HG02938 (cell line): ENCODE measurements around the gene CADM3.

Experiments used
- ATAC-seq: cut with Tn5 transposase; IDR thresholded peaks from one replicate; pipeline ENCODE4 v1.9.1; 2021; ENCODE audit warnings: mild to moderate bottlenecking, moderate library complexity; ENCODE audit not compliant: unreplicated experiment

CADM3 gene

DNA sequence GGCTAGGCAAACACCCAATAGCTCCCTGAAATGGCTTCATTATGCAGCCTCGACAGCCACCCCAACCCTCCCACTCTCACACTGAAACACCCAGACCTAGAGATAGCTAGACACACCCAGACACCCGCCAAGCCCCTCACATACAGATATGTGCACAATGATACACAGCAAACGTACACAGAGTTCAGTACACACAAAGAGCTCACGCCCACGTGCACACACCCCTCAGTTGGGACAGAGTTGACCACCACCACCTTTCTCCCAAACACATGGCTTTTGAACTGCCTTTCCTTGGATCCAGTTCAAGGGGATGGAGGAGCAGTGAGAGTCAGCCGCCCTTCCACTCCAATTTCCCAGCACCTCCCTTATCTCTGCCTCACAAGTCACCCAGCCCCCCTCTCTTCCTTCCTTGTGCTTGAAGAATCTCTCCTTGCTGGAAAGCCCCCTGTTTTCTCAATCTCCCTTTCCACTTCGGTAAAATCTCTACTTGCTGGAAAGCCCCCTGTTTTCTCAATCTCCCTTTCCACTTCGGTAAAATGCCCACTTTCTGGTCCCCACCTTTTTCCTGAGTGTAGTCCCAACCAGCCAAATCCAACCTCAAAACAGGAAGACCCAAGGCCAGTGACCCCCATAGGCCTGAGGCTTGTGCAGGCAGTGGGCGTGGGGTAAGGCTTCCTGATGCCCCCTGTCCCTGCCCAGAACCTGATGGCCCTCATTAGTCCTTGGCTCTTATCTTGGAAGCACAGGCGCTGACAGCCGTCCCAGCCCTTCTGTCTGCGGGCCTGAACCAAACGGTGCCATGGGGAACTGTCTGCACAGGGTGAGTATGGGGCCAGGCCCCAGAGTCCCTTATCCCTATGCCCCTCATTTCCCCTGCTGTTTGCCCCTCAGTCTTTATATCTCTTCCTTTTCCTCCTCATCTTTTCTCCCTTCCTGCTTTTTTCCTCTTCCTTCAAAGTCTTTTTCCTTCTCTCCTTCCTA, 33.0 kb downstream of the CADM3 start, which contains the start of gene ACKR1:
TSS of gene ACKR1 (plus strand) at position 715 of the 981 bp plus-strand sequence. CDS start at position 800, 85 bp downstream.
- ATAC-seq, result no peak

DNA sequence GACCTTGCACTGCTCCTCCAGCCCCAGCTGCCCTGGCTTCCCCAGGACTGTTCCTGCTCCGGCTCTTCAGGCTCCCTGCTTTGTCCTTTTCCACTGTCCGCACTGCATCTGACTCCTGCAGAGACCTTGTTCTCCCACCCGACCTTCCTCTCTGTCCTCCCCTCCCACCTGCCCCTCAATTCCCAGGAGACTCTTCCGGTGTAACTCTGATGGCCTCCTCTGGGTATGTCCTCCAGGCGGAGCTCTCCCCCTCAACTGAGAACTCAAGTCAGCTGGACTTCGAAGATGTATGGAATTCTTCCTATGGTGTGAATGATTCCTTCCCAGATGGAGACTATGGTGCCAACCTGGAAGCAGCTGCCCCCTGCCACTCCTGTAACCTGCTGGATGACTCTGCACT, 33.8 kb downstream of the CADM3 start:
- no peak for ATAC-seq

DNA sequence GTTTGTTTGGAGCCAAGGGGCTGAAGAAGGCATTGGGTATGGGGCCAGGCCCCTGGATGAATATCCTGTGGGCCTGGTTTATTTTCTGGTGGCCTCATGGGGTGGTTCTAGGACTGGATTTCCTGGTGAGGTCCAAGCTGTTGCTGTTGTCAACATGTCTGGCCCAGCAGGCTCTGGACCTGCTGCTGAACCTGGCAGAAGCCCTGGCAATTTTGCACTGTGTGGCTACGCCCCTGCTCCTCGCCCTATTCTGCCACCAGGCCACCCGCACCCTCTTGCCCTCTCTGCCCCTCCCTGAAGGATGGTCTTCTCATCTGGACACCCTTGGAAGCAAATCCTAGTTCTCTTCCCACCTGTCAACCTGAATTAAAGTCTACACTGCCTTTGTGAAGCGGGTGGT, 34.7 kb downstream of the CADM3 start:
- ATAC-seq, result no peak

GRCh38 chr1:159207080-159207479, 35.7 kb downstream of the CADM3 start:
- ATAC-seq, result no peak

DNA sequence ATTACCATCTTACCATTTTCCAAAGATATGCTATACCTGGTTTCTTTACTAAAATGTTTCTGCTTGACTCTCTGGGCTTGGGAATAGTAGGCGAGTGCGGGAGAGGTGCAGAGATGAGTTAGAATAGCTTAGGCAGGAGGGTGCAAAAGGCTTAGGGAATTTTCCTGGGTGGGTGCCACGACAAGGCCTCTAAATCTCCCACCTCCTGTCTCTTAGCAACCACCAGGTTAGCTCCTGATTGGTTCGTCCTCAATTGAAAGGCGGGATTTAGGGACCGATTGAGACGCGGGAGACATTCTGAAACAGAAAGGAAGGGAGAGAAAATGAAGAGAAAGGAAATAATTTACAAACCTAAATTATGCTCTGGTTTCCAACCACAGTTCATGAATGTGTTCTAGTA, 36.4 kb downstream of the CADM3 start:
- no peak for ATAC-seq

- ATAC-seq, result no peak
Observed at GRCh38 chr1:159208175-159208825, 36.9 kb downstream of the CADM3 start.

- no peak for ATAC-seq
Observed at GRCh38 chr1:159209061-159209460, 37.6 kb downstream of the CADM3 start.

DNA sequence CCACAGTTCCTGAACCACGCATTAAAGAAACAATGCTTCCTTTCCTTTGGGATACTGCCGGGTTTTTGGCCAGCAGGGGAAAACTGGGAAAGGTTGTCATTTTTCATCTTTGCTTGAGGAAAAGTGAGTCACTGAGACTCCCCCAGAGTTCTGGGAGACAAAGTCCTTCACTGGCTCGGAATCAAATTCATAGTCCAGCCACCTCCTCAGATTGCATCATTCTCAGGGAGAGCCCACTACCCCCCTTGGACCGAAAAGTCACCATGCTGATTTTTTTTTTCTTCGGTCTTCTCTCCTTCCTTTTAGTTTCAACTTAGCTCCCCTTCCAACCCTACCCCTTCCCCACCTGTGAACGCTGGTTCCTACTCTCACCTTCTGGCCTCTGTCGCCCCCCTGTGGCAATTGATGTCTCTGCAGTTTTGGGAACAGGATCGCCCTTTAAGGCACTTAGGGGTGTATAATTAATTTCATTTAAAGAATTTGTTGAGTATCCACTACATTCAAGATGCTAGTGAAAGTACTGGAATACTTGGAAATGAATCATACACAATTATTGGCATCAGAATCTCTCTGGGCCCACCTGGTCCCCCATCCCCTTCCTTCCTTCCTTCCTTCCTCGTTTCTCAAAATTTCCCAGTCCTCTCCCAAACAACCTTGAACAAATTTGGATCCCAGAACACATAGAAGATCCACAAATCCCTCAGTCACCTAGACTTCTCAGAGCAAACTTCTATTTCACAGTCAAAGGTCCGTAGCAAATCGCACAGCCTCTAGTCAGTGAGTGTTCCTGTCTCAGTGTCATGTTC, 40.1 kb downstream of the CADM3 start:
- ATAC-seq, result no peak

DNA sequence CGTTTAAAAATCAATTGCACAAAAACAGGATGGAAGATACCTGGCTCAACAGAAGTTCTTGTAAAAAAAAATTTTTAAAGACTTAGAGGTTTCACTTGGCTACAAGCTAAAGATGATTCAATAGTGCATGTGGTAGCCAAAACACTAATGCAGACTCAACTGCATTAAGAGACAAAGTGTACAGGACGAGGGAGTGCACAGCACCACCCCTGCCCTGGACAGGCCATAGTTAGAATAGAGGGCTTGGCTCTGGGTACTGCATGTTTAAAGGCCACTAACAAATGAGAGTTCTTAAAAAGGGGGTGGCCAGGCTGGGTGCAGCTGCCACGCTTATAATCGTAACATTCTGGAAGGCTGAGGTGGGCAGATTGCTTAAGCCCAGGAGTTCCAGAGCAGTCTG, 41.2 kb downstream of the CADM3 start:
- ATAC-seq, result no peak

DNA sequence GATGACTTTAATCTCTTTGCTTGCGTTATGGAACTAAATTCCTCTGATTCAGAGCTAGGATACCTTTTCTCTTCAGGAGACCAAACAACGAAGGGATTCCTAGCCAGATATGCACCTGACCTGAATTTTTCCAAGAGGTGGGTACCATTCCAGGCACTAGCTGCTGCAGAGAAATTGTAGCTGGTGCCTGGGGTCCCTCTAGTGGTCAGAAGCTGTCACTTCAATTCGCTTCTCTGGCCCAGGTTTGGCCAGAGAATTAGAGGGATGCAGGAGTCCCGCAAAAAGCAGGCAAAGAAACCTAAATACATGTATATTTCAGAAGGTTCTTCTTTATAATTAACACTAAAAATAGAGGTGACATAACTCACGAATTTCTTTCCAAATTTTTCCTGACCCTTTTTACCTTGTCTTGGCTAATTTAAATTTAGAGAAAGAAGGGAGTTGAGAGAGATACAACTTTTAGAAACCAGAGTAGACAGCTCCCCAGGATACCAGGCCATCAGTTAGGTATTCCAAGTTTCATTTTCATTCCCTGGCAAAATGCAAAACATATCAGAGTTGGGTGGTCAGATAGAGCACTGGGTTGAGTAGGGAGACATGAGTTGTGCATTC, 42.8 kb downstream of the CADM3 start:
- no peak for ATAC-seq

- no peak for ATAC-seq
Observed at GRCh38 chr1:159218649-159219636, 47.5 kb downstream of the CADM3 start.

GRCh38 chr1:159222075-159222865, 50.9 kb downstream of the CADM3 start:
- no peak for ATAC-seq

GRCh38 chr1:159223004-159223403, 51.6 kb downstream of the CADM3 start:
- no peak for ATAC-seq

DNA sequence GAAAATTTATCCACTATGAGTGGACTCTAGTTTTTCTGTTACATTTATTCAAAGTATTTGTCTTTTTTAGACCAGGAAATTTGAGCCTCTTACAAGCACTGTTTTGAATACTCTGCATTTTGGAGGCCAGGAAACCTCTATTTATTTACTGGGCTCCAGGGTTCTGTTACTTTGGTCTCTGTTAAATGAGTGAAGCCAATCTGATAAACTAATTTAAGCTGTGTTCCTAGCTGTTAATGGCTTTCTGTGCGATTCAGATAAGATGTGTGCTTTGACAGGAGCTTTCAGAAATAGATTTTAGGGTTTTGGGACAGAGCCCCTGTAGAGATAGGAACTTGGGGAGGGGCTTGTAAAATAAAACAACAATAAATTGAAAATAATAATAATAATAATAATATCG, 57.1 kb downstream of the CADM3 start:
- no peak for ATAC-seq

- ATAC-seq, result no peak
Observed at GRCh38 chr1:159229260-159229885, 58.0 kb downstream of the CADM3 start.

GRCh38 chr1:159229896-159230295, 58.5 kb downstream of the CADM3 start:
- ATAC-seq, result no peak

GRCh38 chr1:159239551-159240220, 68.3 kb downstream of the CADM3 start:
- ATAC-seq, result peak; percentile 91

DNA sequence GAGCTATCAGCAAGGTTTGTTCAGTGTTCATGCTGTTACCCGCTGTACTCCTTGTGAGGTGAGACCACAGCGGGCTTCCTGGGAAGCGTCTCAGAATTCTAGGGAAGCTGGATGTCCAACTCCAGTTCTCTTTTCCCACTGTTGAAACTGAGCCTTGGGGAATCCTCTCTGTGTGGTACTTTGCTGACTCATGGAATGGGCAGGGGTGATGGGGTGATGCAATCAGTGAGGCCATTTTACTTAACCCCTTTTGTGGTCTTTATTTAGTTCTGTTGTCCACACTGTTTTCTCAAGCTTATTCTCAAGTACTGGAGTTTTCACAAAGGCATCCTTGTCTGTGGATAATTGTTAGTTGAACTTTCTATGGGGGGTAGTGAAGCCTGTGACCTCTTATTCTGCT, 75.9 kb downstream of the CADM3 start:
- ATAC-seq, result no peak
